K562 (cell line): ENCODE data around the gene HBM. TPM values are rescaled to one million over a fixed set of nuclear protein-coding genes. Genes with fewer than 3 reads are reported as not detected.
A peak's percentile ranks its signal among the peaks of the same experiment; 100 is the strongest.
"Not testable (repeated sequence)": the region's sequence is repeated elsewhere in the genome, so short reads cannot be mapped to it uniquely, and the experiment has no call there.

Experiments used
- ATAC-seq: fragments of 200-7000 bp; cut with Tn5 transposase; 3 replicates; pipeline ENCODE4 v1.9.1; 2020; ENCODE audit warnings: moderate library complexity
- BruUV-seq: library from RNA; stranded (reverse); fragments of 400-500 nt; replicated peaks from 2 replicates; lab custom pipeline; 2021; lab: Mats Ljungman, UMichigan
- CTCF ChIA-PET: fragments of 300-600 bp; formaldehyde crosslinking; extraction: SDS; loops from one replicate; lab custom pipeline; 2021; ENCODE audit warnings: low intra/inter-chr PET ratio; lab: Yijun Ruan, JAX
- POLR2A ChIA-PET: fragments of 300-600, 350-650 bp; sonication (Branson Sonifier 250); formaldehyde crosslinking; extraction: SDS; loops from one replicate; lab custom pipeline; 2021; ENCODE audit warnings: antibody characterized with exemption, inconsistent platforms; lab: Yijun Ruan, JAX
- DNase-seq, 4 experiments: peaks; one replicate each; pipeline versions ENCODE4 v3.0.0 to v3.0.0-alpha.2; 2011 to 2018; ENCODE audit warnings: low spot score in 3 of 4, mixed read lengths in 3 of 4; ENCODE audit errors: extremely low read depth in 1 of 4
- FAIRE-seq: peaks from 2 replicates; lab custom pipeline; 2011; peaks lifted over from hg19 to GRCh38; lab: Jason Lieb, UNC
- H2AFZ ChIP-seq: 2 replicates; pipeline ENCODE4 v1.6.0; 2011; ENCODE audit warnings: low read depth, low read length, control low read depth, inconsistent platforms
- H3K27ac ChIP-seq: fragments of 200-600 bp; 3 replicates; pipeline ENCODE4 v1.8.0; 2011; ENCODE audit warnings: low read depth, mild to moderate bottlenecking, control low read depth, inconsistent platforms, low read length, moderate library complexity, mixed read lengths; ENCODE audit errors: extremely low read depth
- H3K27me3 ChIP-seq, 2 experiments: fragments of 300-600 bp in 1 of 2; 2 replicates in 1 of 2; 3 replicates in 1 of 2; pipeline versions ENCODE4 v1.6.0 to v1.8.0; 2011; ENCODE audit warnings: inconsistent platforms in 2 of 2, low read length in 2 of 2, mild to moderate bottlenecking in 1 of 2, mixed read lengths in 1 of 2, moderate library complexity in 1 of 2; ENCODE audit not compliant: control insufficient read depth in 2 of 2, insufficient read depth in 2 of 2
- H3K36me3 ChIP-seq: fragments of 300-600 bp; 3 replicates; pipeline ENCODE4 v1.8.0; 2011; ENCODE audit warnings: mild to moderate bottlenecking, low read length, inconsistent platforms; ENCODE audit not compliant: control insufficient read depth, insufficient read depth
- H3K4me1 ChIP-seq, 2 experiments: fragments of 200-600 bp in 1 of 2; replicated peaks in 1 of 2; 2 replicates in 1 of 2; 3 replicates in 1 of 2; pipeline versions ENCODE4 v1.5.1 to v1.8.0; 2011; ENCODE audit warnings: inconsistent platforms in 2 of 2, low read length in 2 of 2, mild to moderate bottlenecking in 1 of 2, mixed read lengths in 1 of 2, moderate library complexity in 1 of 2; ENCODE audit not compliant: control insufficient read depth in 2 of 2, insufficient read depth in 2 of 2
- H3K4me2 ChIP-seq: 2 replicates; pipeline ENCODE4 v1.6.1; 2011; ENCODE audit warnings: low read length, control low read depth, inconsistent platforms, mixed read lengths; ENCODE audit not compliant: insufficient read depth
- H3K4me3 ChIP-seq: fragments of 200-600 bp; sonication (generic), shearing (Covaris generic); 2 replicates; pipeline ENCODE4 v1.5.1; 2016; ENCODE audit warnings: control low read depth, inconsistent platforms
- H3K79me2 ChIP-seq: fragments of 200-600 bp; 3 replicates; pipeline ENCODE4 v1.8.0; 2011; ENCODE audit warnings: low read length, inconsistent platforms; ENCODE audit not compliant: control insufficient read depth, insufficient read depth
- H3K9ac ChIP-seq, 2 experiments: 2 replicates each; pipeline versions ENCODE4 v1.6.0 to v1.6.1; 2011; ENCODE audit warnings: low read depth in 2 of 2, low read length in 2 of 2, control low read depth in 1 of 2, inconsistent platforms in 1 of 2, mild to moderate bottlenecking in 1 of 2, mixed read lengths in 1 of 2; ENCODE audit not compliant: insufficient read depth in 1 of 2
- H3K9me1 ChIP-seq: one replicate; pipeline ENCODE4 v1.6.0; 2011; ENCODE audit warnings: inconsistent platforms, mild to moderate bottlenecking, low read length, moderate library complexity; ENCODE audit not compliant: control insufficient read depth, insufficient read depth
- H3K9me3 ChIP-seq: replicated peaks from 2 replicates; pipeline ENCODE4 v1.5.1; 2011; ENCODE audit warnings: low read depth, low read length, inconsistent platforms; ENCODE audit not compliant: control insufficient read depth, insufficient read depth
- H4K20me1 ChIP-seq: replicated peaks from 2 replicates; pipeline ENCODE4 v1.6.1; 2011; ENCODE audit warnings: low read length, inconsistent platforms, mixed read lengths; ENCODE audit not compliant: control insufficient read depth, insufficient read depth
- CXXC5 ChIP-seq: fragments of 250-450 bp; sonication (Bioruptor Pico); IDR thresholded peaks from 2 replicates; pipeline ENCODE4 v1.8.0; 2022; ENCODE audit warnings: inconsistent platforms, mild to moderate bottlenecking, moderate library complexity
- KDM5B ChIP-seq: fragments of 200-600 bp; sonication (generic); IDR thresholded peaks from 2 replicates; pipeline ENCODE4 v1.6.1; 2012; ENCODE audit warnings: low read depth, mild to moderate bottlenecking, moderate library complexity, low read length, control low read depth, inconsistent platforms; ENCODE audit not compliant: insufficient replicate concordance
- PHF8 ChIP-seq: fragments of 200-600 bp; sonication (generic); IDR thresholded peaks from 2 replicates; pipeline ENCODE4 v1.6.1; 2012; ENCODE audit warnings: mixed run types, mild to moderate bottlenecking, inconsistent platforms, low read length, moderate library complexity, borderline replicate concordance
- POLR2AphosphoS5 ChIP-seq: IDR thresholded peaks from 2 replicates; pipeline ENCODE4 v1.6.1; 2011; ENCODE audit warnings: mild to moderate bottlenecking, low read depth, low read length, moderate library complexity; ENCODE audit not compliant: control insufficient read depth, insufficient read depth
- POLR2G ChIP-seq: fragments of 200-400 bp; formaldehyde crosslinking; IDR thresholded peaks from 2 replicates; pipeline ENCODE4 v1.6.1; 2017; ENCODE audit warnings: low read depth, mild to moderate bottlenecking, antibody characterized with exemption, low read length, moderate library complexity
- RBBP5 ChIP-seq: fragments of 200-600 bp; sonication (generic); IDR thresholded peaks from 2 replicates; pipeline ENCODE4 v1.6.1; 2012; ENCODE audit warnings: borderline replicate concordance, mild to moderate bottlenecking, low read length, control low read depth, inconsistent platforms; ENCODE audit not compliant: insufficient read depth, poor library complexity, severe bottlenecking
- RBFOX2 ChIP-seq: fragments of 200-400 bp; formaldehyde crosslinking; IDR thresholded peaks from 2 replicates; pipeline ENCODE4 v1.6.1; 2017; ENCODE audit warnings: low read depth, mild to moderate bottlenecking, low read length, moderate library complexity
- TAF1 ChIP-seq: IDR thresholded peaks from 2 replicates; pipeline ENCODE4 v1.6.1; 2011; ENCODE audit warnings: mild to moderate bottlenecking, low read length, moderate library complexity; ENCODE audit not compliant: insufficient read depth, control insufficient read depth, severe bottlenecking; ENCODE audit errors: extremely low read depth
- ZFX ChIP-seq: sonication (generic); formaldehyde crosslinking; IDR thresholded peaks from 2 replicates; pipeline ENCODE4 v1.8.0; 2022; ENCODE audit warnings: mild to moderate bottlenecking, missing genetic modification reagents, moderate library complexity
- WGBS: fragments of 100-300 bp; shearing (Covaris generic); methylation state at CpG from one replicate; pipeline ENCODE4 v1.1.6; 2016; ENCODE audit warnings: low coverage, mixed read lengths; ENCODE audit not compliant: insufficient coverage; ENCODE audit errors: missing lambda C conversion rate; 5-methylcytosine and 5-hydroxymethylcytosine counted together
- in situ Hi-C: fragments of 300-500 bp; cut with MboI; formaldehyde crosslinking; loops from 4 replicates; pipeline ENCODE4 v1.15.0; 2018; ENCODE audit warnings: inconsistent platforms, mixed read lengths
- intact Hi-C: fragments of 100-400 bp; cut with micrococcal nuclease; formaldehyde crosslinking; loops from 2 replicates; pipeline ENCODE4 v1.14.2; 2022
- polyA plus RNA-seq, 8 experiments: library from polyadenylated mRNA; depleted of rRNA in 4 of 8; stranded (reverse) in 5 of 8; unstranded in 3 of 8; fragments of >200 nt; fragmentation: Nextera tagmentation in 2 of 8; fragmentation: Illumina TruSeq in 1 of 8; extraction: Ambion mirVana in 2 of 8; extraction: Trizol in 1 of 8; gene quantifications; 2 replicates each; pipeline versions ENCODE4 v1.2.1 to v1.2.3, GENCODE V29; 2011 to 2014; ENCODE audit warnings: inconsistent platforms in 1 of 8, missing spikeins in 1 of 8
- total RNA-seq, 7 experiments: library from RNA; depleted of rRNA in 6 of 7; stranded (reverse); fragments of >200 nt in 6 of 7; fragmentation: Illumina TruSeq in 2 of 7; extraction: Trizol in 2 of 7; gene quantifications; 2 replicates each; pipeline versions ENCODE4 v1.2.1 to v1.2.3, GENCODE V29; 2011 to 2021; ENCODE audit warnings: low replicate concordance in 1 of 7
- TF ChIP-seq, protein P1 (sequence below), 2 experiments: IDR thresholded peaks; 2 replicates each; pipeline ENCODE4 v1.6.1; 2011; ENCODE audit warnings: borderline replicate concordance in 1 of 2, control low read depth in 1 of 2, low read depth in 1 of 2, low read length in 1 of 2, mild to moderate bottlenecking in 1 of 2, mixed read lengths in 1 of 2, moderate library complexity in 1 of 2; ENCODE audit not compliant: insufficient read depth in 1 of 2, insufficient read length in 1 of 2, poor library complexity in 1 of 2, severe bottlenecking in 1 of 2; ENCODE audit errors: extremely low read depth in 1 of 2

Gene HBM
- total and polyA plus RNA-seq, 9 of the 15 experiments (the other 6 are each of a cell fraction or from before 2014, with no cell fraction given): not detected

- H3K27me3 ChIP-seq, H2AFZ ChIP-seq, DNase-seq, intact Hi-C loops, H3K9me3 ChIP-seq, CTCF ChIA-PET, H3K9me1 ChIP-seq, in situ Hi-C loops, H4K20me1 ChIP-seq: not testable (repeated sequence)
- peak within 1 kb of the TSS; percentile 57; the same call in 2 of the 3 replicates for H3K27ac ChIP-seq
- peak within 1 kb of the TSS; percentile 80 for H3K4me2 ChIP-seq
- peak; percentile 28 for TF ChIP-seq RBBP5
- TF ChIP-seq TAF1: peak; percentile 35
- TF ChIP-seq POLR2AphosphoS5: peak; percentile 15; the same call in 1 of the 2 replicates
- TF ChIP-seq RBFOX2: peak; percentile 68
- peak; percentile 23; the same call in 1 of the 2 replicates for TF ChIP-seq PHF8
- peak; percentile 37 for TF ChIP-seq KDM5B
- peak; percentile 74 for TF ChIP-seq POLR2G
- TF ChIP-seq, protein P1, sequence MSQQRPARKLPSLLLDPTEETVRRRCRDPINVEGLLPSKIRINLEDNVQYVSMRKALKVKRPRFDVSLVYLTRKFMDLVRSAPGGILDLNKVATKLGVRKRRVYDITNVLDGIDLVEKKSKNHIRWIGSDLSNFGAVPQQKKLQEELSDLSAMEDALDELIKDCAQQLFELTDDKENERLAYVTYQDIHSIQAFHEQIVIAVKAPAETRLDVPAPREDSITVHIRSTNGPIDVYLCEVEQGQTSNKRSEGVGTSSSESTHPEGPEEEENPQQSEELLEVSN (IDR thresholded peaks at IDR 0.05; ENCODE audit: borderline replicate concordance in 1 of 2, extremely low read depth in 1 of 2, insufficient read depth in 1 of 2, insufficient read length in 1 of 2, low read depth in 1 of 2, low read length in 1 of 2, poor library complexity in 1 of 2, severe bottlenecking in 1 of 2): peak in 1 of 2 experiments; percentile 22
- TF ChIP-seq ZFX (CRISPR knock-in tag): peak; percentile 26; the same call in 1 of the 2 replicates
- peak; percentile 18; the same call in 1 of the 2 replicates for TF ChIP-seq CXXC5 (CRISPR knock-in tag)
- BruUV-seq: TSS peak; percentile 78
- FAIRE-seq (peak; percentile 78), ATAC-seq (peak; percentile 72)
- H3K36me3 ChIP-seq: peaks cover 21% of the 10 kb centered on the region
- peaks cover 28 to 54% of the 10 kb centered on the region in 2 experiments; a peak in 4 of 5 replicates for H3K4me1 ChIP-seq
- peaks cover 49% of the 10 kb centered on the region for H3K79me2 ChIP-seq
- 1% methylated on average over 10 of the region's 88 CpGs for WGBS
- POLR2A ChIA-PET: interaction anchor here (0.6 to 1.8 kb wide), 3 partner anchors 79 to 111 kb away, joined by 4 to 8 read pairs (median 7); no protein-coding TSS in a partner anchor
- H3K4me3 ChIP-seq: peak within 1 kb of the TSS; percentile 55
- H3K9ac ChIP-seq: peak within 1 kb of the TSS; percentile 63 to 88
These were observed 11.0 kb downstream of the HBM start, which contains the start of gene HBA1 for GRCh38 chr16:176477-177382. HBA1 (plus strand) TSS chr16:176680; CDS start chr16:176717, 37 bp downstream.
